ENCODE measurements around the gene WSCD1.

The WSCD1 gene

DNA sequence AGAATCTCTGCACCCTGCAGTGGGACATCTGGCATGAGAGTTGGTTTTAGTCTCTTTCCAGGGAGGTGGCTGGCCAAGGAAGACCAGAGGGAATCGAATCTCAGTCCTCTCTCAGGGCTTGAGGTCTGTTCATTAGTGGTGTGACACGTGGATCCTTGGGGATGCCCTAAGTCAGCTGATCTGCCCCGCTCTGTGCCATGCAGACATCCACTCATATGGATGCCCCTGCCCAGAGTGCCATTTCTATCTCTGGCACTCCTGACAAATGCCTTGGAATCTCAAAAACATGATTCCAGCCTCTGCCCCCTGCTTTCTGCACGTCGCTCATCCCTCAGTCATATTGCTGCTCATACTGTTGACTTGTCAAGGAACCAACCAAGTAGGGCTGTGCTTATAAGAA, 38.8 kb downstream of the WSCD1 start:
- DNase-seq: no peak

DNA sequence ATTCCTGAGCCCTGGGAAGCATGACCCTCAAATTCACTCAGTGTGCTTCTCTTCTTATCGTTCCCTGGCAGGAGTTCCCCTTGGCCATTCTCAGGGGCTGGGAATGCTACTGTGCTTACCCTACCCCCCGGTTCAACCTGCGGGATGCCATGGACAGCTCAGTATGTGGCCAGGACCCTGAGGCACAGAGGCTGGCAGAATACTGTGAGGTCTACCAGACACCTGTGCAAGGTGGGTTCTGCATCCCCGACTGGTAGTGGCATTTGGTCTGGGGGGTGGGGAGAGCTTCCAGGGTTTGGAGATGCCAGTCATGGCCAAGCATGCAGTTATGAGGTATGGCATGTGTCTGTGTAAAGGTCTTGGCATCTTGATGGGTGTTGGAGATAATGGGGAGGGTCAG, 39.4 kb downstream of the WSCD1 start:
- DNase-seq: no peak

DNA sequence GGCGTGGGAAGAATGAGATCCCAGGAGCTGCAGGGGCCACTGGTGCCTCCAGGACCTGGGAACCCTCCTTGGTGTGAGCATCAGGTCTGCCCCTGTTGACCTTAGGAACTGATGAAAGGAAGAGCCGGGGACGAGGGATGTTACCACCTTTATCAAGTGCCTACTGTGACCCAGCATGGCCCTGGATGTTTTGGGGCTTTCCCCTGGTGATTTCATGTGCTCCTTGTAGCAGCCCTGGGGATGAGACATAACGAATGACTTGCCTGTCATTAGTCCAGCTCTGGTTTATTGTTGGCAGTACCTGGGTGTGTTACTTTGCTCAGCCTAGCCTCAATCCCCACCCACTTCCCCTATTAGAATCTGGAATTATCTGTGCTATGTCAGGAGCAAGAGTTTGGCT, 39.9 kb downstream of the WSCD1 start:
- no peak for DNase-seq

DNA sequence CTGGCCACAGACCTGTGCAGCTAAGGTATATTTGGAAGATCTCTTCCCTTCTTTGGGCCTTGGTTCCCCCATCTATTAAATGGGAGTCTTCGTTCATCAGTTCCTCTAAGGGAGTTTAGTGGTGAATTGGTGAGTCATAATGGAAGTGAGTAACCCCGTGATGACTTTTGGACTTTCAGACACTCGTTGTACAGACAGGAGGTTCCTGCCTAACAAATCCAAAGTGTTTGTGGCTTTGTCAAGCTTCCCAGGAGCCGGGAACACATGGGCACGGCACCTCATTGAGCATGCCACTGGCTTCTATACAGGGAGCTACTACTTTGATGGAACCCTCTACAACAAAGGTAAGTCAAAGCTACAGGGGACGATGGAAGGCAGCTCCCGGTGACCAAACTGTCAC, 40.4 kb downstream of the WSCD1 start:
- DNase-seq: no peak

DNA sequence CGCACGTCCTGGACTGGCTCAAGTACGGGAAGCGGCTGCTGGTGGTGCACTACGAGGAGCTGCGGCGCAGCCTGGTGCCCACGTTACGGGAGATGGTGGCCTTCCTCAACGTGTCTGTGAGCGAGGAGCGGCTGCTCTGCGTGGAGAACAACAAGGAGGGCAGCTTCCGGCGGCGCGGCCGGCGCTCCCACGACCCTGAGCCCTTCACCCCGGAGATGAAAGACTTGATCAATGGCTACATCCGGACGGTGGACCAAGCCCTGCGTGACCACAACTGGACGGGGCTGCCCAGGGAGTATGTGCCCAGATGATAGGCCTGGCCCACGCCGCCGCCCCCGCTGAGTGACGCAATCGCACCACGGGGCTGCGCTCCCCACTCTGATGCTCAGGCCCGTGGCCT, 50.2 kb downstream of the WSCD1 start:
- no peak for DNase-seq

DNA sequence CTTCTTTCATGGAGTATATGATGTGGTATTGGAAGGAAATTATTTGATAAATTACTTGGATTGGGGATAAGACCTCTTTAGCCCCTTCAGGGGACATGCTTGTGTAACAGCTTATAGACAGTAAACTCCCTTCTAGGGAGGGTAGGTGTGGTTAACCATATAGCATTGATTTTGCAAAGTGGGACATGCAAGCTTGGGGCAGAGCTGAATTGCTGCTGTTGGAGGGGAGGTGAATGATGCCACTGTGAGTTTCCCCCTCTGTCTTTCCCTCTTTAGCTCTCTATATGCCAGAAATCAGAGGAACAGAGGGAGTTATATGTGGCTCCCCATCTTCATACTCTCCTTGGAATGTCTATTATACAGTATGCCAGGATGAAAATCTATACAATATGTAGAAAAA, 54.7 kb downstream of the WSCD1 start:
- no peak for DNase-seq

DNA sequence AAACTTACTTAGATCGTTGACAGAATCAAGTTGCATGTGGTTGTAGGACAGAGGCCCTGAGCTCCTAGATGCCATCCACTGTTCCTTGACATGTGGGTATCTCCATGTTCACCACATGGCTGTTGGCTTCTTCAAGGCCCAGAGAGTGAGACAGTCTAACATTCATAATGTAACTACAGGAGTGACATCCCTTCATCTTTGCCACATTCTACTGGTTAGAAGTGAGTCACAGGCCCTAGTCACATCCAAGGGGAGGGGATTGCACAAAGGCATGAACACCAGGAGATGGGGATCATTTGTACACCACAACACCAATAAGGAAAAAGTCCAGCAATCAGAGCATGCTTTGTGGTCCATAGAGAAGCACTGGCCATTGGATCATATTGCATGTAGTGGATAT, 56.6 kb downstream of the WSCD1 start:
- no peak for DNase-seq

DNA sequence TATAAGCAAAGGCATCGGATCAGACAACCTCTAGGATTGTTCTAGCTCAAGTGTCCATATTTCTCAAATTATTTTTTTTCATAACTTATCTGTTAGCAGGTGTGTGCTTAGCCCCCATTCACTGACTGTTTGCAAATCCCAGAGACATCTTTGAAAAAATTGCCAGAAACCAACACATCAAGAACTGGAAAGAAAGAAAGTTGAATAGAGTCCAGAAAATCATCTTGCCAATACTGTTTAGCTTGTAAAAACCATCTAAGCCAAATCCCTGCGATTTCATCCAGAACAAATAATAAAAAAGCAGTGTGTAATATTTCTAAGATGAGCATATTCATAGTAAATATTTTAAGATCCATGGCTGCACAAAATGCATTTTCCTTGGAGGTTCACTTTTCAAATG, 64.5 kb downstream of the WSCD1 start:
- DNase-seq: no peak

DNA sequence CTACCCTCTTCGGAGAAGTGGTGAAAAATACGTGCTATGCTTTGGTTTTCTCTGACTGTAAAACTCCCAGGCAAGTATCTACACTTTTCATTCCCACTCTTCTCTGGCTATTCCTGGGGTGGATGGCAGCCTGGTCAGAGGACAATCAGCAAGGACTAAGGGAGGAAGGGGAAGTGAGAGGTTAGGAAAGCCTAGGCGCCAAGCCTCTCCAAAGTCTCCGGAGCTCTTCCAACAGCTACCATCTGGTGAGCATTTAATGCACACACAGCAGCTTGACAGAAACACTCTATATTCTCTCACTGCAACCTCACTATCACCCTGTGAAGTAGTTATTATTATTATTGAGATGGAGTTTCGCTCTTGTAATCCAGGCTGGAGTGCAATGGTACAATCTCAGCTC, 65.1 kb downstream of the WSCD1 start:
- no peak for DNase-seq

DNA sequence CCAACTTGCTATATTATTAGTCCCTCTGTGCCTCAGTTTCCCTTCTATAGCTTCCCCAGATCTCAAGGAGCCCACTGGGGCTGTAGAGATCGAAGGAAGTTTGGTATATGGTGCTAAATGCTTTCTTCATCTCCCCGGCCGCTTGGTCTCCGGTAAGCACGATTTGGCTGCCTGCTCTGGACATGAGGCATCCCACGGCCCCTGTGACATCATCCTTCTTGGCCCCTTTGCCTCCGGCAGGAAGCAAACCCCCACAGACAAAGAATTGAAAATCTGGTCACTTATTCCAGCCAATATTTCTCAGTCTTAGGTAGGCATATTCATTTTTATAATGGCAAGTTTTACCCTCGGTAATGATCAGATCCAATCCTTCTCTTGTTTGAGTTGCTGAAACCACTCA, 65.8 kb downstream of the WSCD1 start:
- DNase-seq: no peak

DNA sequence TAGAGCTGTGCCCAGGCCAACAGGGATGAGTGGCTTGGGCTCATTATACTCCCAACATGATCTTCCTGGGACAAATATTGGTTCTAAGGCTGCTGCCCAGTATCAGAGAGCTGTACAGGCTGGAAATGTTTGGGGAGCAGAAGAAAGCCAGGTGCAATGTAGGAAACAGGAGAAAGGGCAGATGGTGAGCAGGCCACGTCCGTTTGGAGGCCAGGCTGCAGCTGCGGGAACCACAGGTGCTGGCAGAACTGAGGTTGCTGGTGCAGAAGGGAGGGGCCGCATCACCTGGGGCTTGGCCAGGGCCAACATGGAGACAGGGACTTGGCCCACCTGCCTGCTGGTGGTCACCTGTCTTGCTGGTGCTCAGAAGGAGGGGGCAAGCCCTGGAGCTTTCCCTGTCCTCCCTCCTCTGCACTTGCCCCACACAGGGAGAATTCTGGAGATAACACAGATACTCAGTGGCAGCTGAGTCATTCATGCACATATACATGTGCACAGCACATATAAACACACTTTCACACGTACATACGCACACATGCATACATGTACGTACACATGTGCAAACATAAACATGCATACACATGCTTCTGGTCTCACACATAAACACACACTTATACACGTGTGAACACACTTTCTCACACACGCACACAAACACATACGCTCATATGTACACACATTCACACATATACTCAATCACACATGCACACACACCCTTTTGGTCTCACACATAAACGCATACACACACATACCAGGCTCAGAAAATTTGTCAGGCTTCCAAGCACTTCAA, 67.7 kb downstream of the WSCD1 start:
- no peak for DNase-seq

DNA sequence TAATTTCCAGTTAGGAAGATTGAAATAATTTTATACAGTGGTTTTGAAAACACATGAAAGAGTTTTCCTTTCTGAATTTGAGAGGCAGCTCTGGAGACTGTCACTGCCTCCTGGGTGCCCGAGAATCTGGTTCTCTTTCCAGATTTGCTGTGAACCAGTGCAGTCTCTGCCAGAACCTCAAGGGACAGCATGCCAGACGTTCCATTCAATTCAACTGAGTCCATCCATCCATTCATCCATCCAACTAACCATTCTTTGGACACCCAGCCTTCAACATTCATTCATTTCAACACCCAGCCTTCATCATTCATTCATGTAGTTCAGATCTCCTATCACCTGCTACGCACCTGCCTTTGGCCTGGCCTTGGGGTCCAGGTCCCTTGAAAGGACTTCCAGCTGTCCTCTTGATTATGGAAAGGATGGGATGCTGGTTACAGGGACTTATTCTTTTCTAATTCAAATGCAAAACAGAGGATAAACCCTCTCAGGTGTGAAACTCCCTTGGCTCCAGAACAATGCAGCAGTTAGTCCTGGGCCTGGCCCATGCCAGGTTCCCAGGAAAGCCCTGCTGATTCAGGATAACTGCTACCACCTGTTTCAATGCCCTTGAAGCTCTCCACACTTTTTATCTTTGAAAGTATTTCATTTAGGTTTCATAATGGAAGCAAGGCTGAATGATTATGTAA, 68.7 kb downstream of the WSCD1 start:
- DNase-seq: no peak

DNA sequence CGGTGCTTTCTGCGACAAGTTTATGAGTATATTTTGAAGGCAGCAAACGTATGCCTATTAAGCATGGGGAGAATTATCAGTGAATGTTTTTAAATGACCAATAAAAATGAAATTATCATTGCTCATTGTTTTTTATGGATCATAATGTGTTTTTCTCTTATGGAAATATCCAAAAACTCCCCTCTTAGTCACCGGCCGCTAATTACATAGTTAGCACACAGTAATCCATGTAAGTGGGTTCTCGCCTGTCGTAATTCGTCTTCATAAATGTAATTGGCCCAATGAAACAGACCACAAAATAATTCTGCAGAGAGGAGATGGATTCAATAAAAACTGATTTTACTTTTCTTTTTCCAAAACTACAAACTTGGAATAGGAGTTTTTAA, 69.3 kb downstream of the WSCD1 start:
- no peak for DNase-seq

DNA sequence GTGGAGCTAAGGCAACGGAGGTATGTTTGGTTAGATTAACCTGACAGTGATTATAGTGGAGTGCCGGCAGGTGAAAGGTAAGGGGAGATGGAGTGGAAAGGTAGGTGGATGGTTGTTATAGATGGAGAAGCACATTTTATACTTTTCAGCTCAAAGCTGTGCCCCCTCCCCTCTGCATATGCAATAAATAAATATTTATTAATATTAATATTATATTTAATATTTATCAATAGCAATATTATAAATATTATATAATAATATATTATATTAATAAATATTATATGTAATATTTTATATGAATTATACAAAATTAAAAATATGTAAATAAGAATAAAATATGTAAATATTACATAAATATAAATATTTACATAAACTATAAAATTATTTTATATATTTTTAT, 70.0 kb downstream of the WSCD1 start:
- DNase-seq: no peak

DNA sequence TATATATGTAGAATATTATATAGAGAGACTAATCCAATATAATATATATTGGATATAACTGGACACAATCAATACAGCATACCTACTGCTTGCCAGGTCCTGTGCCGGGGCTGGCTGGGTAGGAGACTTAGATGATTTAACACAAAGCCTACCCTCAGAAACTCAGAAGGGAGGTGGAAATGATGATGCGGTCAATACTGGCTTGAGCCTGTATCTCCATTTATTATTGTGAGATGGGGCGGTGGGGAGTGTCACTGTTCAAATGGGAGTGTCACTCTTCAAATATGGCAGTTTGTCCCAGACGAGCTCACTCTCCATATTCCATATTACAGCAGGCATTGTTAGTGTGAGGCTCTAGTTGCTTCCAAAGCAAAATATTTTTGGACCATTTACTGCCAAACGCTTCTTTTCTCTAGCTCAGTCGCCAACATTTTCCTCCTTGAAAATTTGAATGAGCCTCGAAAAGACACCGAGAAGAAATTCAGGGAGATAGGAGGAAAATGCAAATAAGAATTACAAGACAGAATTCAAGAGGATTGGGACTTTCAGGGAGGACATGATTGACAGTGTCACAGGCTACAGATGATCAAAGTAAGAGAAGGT, 70.7 kb downstream of the WSCD1 start:
- DNase-seq: no peak

DNA sequence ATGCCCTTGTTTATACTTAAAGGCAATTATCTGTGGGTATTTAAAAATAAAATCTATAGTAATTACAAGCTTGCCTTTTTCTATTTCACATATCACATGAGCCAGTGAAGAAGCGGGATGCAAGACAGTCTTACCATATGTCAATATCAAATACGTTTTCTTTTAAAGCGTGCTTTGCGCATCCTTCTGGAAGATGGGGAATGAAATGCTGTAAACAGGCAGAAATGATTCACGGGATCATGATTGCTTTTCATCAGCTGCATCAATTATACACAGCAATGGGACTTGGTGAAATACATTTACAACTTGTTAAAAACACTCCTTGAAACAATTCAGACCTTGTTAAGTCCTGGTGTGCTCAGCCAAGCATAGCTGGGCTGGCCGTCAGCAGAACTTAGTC, 72.5 kb downstream of the WSCD1 start:
- DNase-seq: no peak

DNA sequence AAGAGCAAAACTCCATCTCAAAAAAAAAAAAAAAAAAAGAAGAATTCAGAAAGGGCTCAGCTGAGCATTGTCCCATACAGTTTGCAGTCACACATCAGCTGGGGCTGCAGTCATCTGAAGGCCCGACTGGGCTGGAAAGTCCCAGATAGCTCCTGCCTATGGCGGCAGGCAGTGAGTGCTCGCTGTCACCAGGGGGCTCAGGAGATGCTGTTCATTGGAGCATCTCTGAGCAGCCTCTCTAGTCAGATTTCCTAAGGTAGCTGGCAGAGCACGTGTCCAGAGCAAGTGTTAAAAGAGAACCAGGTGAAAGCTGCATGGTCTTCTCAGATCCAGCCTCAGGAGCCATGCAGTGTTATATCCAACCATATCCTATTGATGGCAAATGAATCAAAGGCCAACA, 75.8 kb downstream of the WSCD1 start:
- no peak for DNase-seq

DNA sequence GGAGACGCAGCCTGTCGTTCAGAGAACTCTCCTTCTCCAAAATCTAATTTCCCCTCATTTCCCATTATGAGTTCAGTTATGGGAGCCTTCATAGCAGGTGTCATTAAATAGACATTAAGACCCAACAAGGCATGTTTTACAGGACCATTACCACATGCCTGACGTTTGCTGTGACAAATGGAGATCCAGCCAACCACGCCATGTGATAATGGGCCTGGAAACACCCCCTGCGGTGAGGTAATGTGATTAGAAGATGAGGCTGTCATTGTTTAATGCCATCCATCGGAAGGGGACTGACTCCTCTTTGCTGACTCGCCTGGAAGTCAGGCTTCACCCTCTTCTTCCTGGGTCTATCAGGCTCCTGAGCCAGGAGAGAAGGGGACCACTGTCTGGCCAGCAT, 76.9 kb downstream of the WSCD1 start:
- DNase-seq: no peak

DNA sequence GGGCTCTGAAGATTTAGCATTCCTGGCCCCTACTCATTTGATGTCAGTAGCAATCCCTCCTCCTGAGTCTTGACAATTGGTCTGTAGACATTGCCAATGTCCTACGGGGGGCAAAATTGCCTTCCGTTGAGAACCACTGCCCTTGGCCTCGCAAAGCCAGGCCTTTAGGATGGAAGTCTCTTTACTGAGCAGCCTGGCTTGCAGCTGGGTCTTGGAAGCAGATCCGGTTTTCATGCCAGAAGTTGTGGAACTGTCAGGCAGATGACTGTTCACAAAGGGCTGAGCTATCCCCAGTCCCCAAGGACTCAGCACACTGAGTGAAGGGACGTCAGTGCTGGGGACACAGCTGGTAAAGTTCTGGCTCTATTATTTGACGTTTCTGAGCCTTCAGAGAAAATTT, 83.2 kb downstream of the WSCD1 start:
- no peak for DNase-seq

DNA sequence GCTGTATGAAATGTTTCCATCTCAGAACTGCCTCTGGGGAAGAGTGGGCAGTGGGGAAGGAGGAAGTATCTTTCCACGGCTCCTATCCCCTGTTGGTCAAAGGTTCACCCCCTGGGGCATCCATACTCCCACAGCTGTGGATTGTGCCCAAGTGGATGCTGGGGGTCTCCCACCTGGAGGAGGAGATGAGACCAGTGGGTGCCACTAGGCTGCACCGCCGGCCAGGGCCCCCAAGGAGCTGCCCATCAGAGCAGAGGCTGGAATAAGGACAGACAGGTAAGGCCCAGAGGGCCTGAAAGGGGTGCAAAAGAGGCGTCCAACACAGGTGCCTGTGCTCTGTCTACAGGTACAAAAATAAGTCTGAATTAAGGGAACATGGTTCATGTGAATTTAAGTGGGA, 87.5 kb downstream of the WSCD1 start:
- no peak for DNase-seq

DNA sequence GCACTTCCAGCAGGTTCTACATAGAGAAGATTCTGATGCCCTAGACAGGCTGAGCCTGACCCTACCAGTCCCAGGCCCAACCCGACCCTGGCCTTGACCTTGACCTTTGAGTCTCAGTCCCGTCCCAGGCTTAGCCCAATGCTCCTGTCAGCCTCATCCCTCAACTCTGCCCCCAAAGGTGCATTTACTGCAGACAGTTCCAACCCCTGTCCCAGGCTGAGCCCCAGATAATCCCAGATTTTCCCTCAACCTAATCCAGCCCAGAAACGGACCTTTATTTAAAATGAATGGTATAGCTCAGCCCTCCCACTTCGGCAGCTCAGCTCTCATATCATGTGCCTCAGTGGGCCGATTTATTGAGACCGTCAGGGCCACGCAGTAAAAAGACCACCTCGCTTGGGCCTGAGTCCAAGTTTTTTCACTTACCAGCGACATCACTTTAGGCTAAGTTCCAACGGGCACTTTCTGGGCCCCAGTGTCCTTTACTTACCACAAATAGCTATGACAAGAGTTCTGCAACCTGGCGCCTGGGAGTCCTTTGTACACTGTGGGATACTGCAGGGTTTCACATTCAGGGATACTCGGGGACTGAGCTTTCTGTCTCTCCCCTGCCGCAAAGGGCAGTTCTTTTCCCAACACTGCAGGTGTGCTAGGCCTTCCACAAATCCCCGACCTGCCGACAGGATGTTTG, 89.5 kb downstream of the WSCD1 start:
- no peak for DNase-seq

DNA sequence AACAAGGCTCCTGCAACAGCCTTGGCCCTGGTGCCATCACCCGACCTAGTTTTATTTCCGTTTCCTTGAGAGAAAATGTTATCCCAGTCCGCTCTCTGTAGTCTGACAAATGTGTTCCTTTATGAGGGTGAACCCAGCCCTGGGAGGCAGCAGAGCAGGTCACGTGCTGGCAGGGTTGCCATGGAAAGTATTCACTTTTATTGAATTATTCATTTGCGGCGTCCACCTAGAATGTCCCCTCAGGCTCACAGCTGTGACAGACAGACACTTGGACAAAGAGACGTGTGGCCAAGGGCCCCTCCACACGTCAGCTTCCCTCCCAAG, 90.0 kb downstream of the WSCD1 start:
- no peak for DNase-seq

DNA sequence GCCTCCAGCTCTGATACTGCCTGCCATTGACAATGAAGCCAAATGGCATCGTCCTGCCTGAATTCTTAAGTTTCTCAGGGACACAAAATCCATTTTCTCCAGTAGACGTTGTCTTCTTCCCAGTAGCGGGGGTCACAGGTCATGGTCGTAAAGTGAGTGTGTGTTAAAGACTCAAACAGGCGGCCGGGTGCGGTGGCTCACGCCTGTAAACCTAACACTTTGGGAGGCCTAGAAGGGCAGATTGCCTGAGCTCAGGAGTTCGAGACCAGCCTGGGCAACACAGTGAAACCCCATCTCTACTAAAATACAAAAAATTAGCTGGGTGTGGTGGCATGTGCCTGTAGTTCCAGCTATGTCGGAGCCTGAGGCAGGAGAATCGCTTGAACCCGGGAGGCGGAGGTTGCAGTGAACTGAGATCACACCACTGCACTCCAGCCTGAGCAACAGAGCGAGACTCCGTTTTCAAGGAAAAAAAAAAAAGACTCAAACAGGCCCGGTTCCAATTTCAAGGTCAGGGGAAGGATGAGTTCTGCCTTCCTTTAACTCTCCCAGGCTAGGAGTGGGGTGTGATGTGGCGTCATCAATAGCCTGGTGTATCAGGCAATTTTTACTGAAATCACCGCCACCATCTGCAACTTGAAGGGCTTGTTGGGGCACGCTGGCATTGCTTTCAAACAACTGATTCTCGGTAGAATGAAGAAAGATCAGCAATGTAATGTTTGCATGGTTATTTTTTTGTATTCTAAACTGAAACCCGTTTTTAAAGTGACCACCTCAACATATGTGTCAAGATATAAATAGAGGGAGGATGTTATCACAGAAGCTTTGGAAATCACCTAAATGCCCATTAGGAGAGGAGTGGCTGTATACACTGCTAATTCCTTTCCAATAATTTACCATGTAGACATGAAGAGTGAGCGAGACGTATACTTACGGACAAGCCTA, 91.0 kb downstream of the WSCD1 start:
- no peak for DNase-seq

All from NCI-H226 (cell line).